IMR-90 (cell line): Measurements from ENCODE around the gene THAP2. TPM values are rescaled to one million over a fixed set of nuclear protein-coding genes. Genes with fewer than 3 reads are reported as not detected.

Experiments
- ATAC-seq: fragments of 200-7000 bp; cut with Tn5 transposase; 2 replicates; pipeline ENCODE4 v1.9.1; 2020; ENCODE audit warnings: low read depth, mild to moderate bottlenecking, moderate library complexity
- BruUV-seq: library from RNA; stranded (reverse); fragments of 400-500 nt; replicated peaks from 2 replicates; lab custom pipeline; 2021; lab: Mats Ljungman, UMichigan
- CTCF ChIA-PET: fragments of 300-600 bp; formaldehyde crosslinking; extraction: SDS; loops from one replicate; lab custom pipeline; 2021; ENCODE audit warnings: antibody characterized with exemption; lab: Yijun Ruan, JAX
- POLR2A ChIA-PET: fragments of 300-600 bp; sonication (Branson Sonifier 250); formaldehyde crosslinking; loops from one replicate; lab custom pipeline; 2022; ENCODE audit warnings: antibody characterized with exemption; ENCODE audit not compliant: unreplicated experiment; lab: Charles Lee
- DNase-seq: peaks from one replicate; pipeline ENCODE4 v3.0.0; 2013
- H2AFZ ChIP-seq: replicated peaks from 2 replicates; pipeline ENCODE3; 2013; ENCODE audit warnings: low read length, mild to moderate bottlenecking; ENCODE audit not compliant: poor library complexity
- H2AK5ac ChIP-seq: 2 replicates; pipeline ENCODE4 v1.6.1; 2013; ENCODE audit warnings: low read depth, low read length, inconsistent platforms
- H2AK9ac ChIP-seq: replicated peaks from 2 replicates; pipeline ENCODE3; 2013; ENCODE audit warnings: mild to moderate bottlenecking, low read depth, low read length, moderate library complexity; ENCODE audit not compliant: poor library complexity
- H2BK120ac ChIP-seq: 2 replicates; pipeline ENCODE4 v1.6.1; 2013; ENCODE audit warnings: low read depth, low read length, inconsistent platforms
- H2BK15ac ChIP-seq: 3 replicates; pipeline ENCODE4 v1.6.1; 2013; ENCODE audit warnings: low read depth, low read length, inconsistent platforms
- H2BK20ac ChIP-seq: 2 replicates; pipeline ENCODE4 v1.6.1; 2013; ENCODE audit warnings: low read depth, mild to moderate bottlenecking, inconsistent platforms, low read length, moderate library complexity
- H2BK5ac ChIP-seq: 2 replicates; pipeline ENCODE4 v1.6.1; 2013; ENCODE audit warnings: mild to moderate bottlenecking, low read depth, low read length, inconsistent platforms; ENCODE audit not compliant: poor library complexity, severe bottlenecking
- H3K14ac ChIP-seq: replicated peaks from 2 replicates; pipeline ENCODE4 v1.6.1; 2013; ENCODE audit warnings: low read depth, low read length, inconsistent platforms
- H3K18ac ChIP-seq: 2 replicates; pipeline ENCODE4 v1.6.1; 2013; ENCODE audit warnings: low read depth, low read length, control low read depth
- H3K23ac ChIP-seq: 2 replicates; pipeline ENCODE4 v1.6.1; 2013; ENCODE audit warnings: low read depth, low read length, inconsistent platforms
- H3K27ac ChIP-seq: 2 replicates; pipeline ENCODE4 v1.5.1; 2013; ENCODE audit warnings: mild to moderate bottlenecking, control low read depth, low read length; ENCODE audit not compliant: insufficient read depth
- H3K27me3 ChIP-seq: 2 replicates; pipeline ENCODE4 v1.6.1; 2013; ENCODE audit warnings: low read length; ENCODE audit not compliant: control insufficient read depth, insufficient read depth
- H3K36me3 ChIP-seq: 2 replicates; pipeline ENCODE4 v1.6.1; 2013; ENCODE audit warnings: low read length, mixed read lengths; ENCODE audit not compliant: control insufficient read depth, insufficient read depth
- H3K4ac ChIP-seq: 2 replicates; pipeline ENCODE4 v1.6.1; 2013; ENCODE audit warnings: low read depth, low read length, inconsistent platforms
- H3K4me1 ChIP-seq: 2 replicates; pipeline ENCODE4 v1.6.1; 2013; ENCODE audit warnings: low read length, mixed read lengths; ENCODE audit not compliant: control insufficient read depth, insufficient read depth
- H3K4me2 ChIP-seq: 2 replicates; pipeline ENCODE4 v1.6.1; 2013; ENCODE audit warnings: low read depth, mild to moderate bottlenecking, control low read depth, low read length, moderate library complexity
- H3K4me3 ChIP-seq: 2 replicates; pipeline ENCODE4 v1.5.1; 2013; ENCODE audit warnings: low read depth, mild to moderate bottlenecking, control low read depth, low read length, moderate library complexity; ENCODE audit not compliant: insufficient read depth
- H3K56ac ChIP-seq: 2 replicates; pipeline ENCODE4 v1.6.1; 2013; ENCODE audit warnings: low read length, inconsistent platforms; ENCODE audit not compliant: insufficient read depth; ENCODE audit errors: extremely low read depth
- H3K79me1 ChIP-seq, 2 experiments: 2 replicates each; pipeline ENCODE4 v1.6.1; 2013; ENCODE audit warnings: low read length in 2 of 2, inconsistent platforms in 1 of 2, low read depth in 1 of 2
- H3K9ac ChIP-seq: 2 replicates; pipeline ENCODE4 v1.6.1; 2013; ENCODE audit warnings: low read depth, low read length, control low read depth
- H3K9me1 ChIP-seq: 2 replicates; pipeline ENCODE4 v1.6.1; 2013; ENCODE audit warnings: low read length, inconsistent platforms; ENCODE audit not compliant: insufficient read depth
- H3K9me3 ChIP-seq: 2 replicates; pipeline ENCODE4 v1.6.1; 2013; ENCODE audit warnings: low read length; ENCODE audit not compliant: control insufficient read depth, insufficient read depth
- H4K20me1 ChIP-seq: 2 replicates; pipeline ENCODE4 v1.6.1; 2013; ENCODE audit warnings: low read length, inconsistent platforms; ENCODE audit not compliant: insufficient read depth
- H4K5ac ChIP-seq: 2 replicates; pipeline ENCODE4 v1.6.1; 2013; ENCODE audit warnings: mild to moderate bottlenecking, low read depth, low read length, control low read depth
- H4K8ac ChIP-seq, 2 experiments: 2 replicates each; pipeline ENCODE4 v1.6.1; 2013; ENCODE audit warnings: low read depth in 2 of 2, low read length in 2 of 2, control low read depth in 1 of 2, inconsistent platforms in 1 of 2
- H4K91ac ChIP-seq: 2 replicates; pipeline ENCODE4 v1.6.1; 2013; ENCODE audit warnings: low read depth, low read length, inconsistent platforms; ENCODE audit not compliant: insufficient read depth
- BHLHE40 ChIP-seq: fragments of 150-350 bp; IDR thresholded peaks from 2 replicates; pipeline ENCODE4 v1.6.1; 2016; ENCODE audit warnings: mild to moderate bottlenecking, low read depth, low read length
- CHD1 ChIP-seq: IDR thresholded peaks from 2 replicates; pipeline ENCODE4 v1.6.1; 2012; ENCODE audit warnings: low read depth, low read length, improper control_type of control experiment
- FOS ChIP-seq: fragments of 150-350 bp; IDR thresholded peaks from 2 replicates; pipeline ENCODE4 v1.6.1; 2016; ENCODE audit warnings: low read depth, low read length
- MAFK ChIP-seq: IDR thresholded peaks from 2 replicates; pipeline ENCODE4 v1.6.1; 2012; ENCODE audit warnings: low read depth, low read length, improper control_type of control experiment
- NFE2L2 ChIP-seq: fragments of 150-350 bp; IDR thresholded peaks from 2 replicates; pipeline ENCODE4 v1.6.1; 2016; ENCODE audit warnings: low read depth, mild to moderate bottlenecking, low read length
- POLR2A ChIP-seq: IDR thresholded peaks from 2 replicates; pipeline ENCODE4 v1.6.1; 2012; ENCODE audit warnings: mild to moderate bottlenecking, low read depth, low read length
- RAD21 ChIP-seq: IDR thresholded peaks from 2 replicates; pipeline ENCODE4 v1.6.1; 2012; ENCODE audit warnings: low read length, improper control_type of control experiment
- RCOR1 ChIP-seq: IDR thresholded peaks from 2 replicates; pipeline ENCODE4 v1.6.1; 2012; ENCODE audit warnings: mild to moderate bottlenecking, low read length, improper control_type of control experiment; ENCODE audit not compliant: insufficient replicate concordance
- WGBS, 2 experiments: methylation state at CpG; one replicate each; pipeline versions ENCODE4 v1.1.5 to v1.1.7; 2013; ENCODE audit warnings: missing lambda C conversion rate in 2 of 2; ENCODE audit not compliant: insufficient read length in 1 of 2; ENCODE audit errors: extremely low coverage in 2 of 2; 5-methylcytosine and 5-hydroxymethylcytosine counted together
- dilution Hi-C: fragments of 300-500 bp; cut with HindIII; formaldehyde crosslinking; loops from one replicate; pipeline ENCODE4 v1.14.3; 2018; ENCODE audit warnings: low sequenced_read_pairs; ENCODE audit not compliant: unreplicated experiment
- in situ Hi-C: fragments of 300-500 bp; cut with MboI; formaldehyde crosslinking; loops from 3 replicates; pipeline ENCODE4 v1.14.3; 2019; ENCODE audit warnings: low sequenced_read_pairs, inconsistent platforms, mixed read lengths
- intact Hi-C: fragments of 100-400 bp; cut with micrococcal nuclease; formaldehyde crosslinking; loops from 2 replicates; pipeline ENCODE4 v1.10.0; 2022
- polyA plus RNA-seq, 3 experiments: library from polyadenylated mRNA; depleted of rRNA; stranded (reverse); fragments of >200 nt; gene quantifications; 2 replicates each; pipeline ENCODE4 v1.2.3, GENCODE V29; 2012; ENCODE audit warnings: low replicate concordance in 1 of 3
- total RNA-seq: library from RNA; depleted of rRNA; stranded (reverse); fragments of >200 nt; gene quantifications from 2 replicates; pipeline ENCODE4 v1.2.3, GENCODE V29; 2012

Gene THAP2
- total and polyA plus RNA-seq, 2 of the 4 experiments (the other 2 are of a cell fraction): 1.4 to 2.5 TPM

DNA sequence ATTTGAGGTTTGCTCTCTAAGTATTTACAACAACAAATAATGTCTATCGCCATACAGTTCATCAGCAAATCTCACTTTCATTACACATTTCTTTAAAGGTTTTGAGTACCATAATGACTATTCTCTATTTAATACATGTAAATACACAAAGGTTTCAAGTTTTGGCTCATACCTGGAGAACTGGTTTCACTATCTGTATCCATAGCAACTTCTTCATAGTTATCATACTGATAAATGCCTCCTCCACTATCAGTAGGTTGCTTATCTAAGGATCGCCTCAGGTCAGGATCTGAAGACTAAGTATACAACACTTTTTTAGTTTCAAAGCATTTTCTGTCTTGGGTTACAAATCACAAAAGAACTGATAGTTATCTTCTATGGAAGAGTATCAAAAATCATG lies 21.8 kb upstream of the THAP2 start:
- peaks cover 8% of the 10 kb centered on the region; the same call in 1 of the 2 replicates for H3K9me1 ChIP-seq
- no CpG with 5 or more reads among the region's 2 CpGs for WGBS, 2 experiments
- ChIA-PET POLR2A (no interaction called here), CTCF (interaction anchor here (0.5 kb wide), 1 partner anchor 127 kb away, joined by 3 read pairs; no protein-coding TSS in a partner anchor)
- no peak overlapping the region for H2AK9ac ChIP-seq
- no peak overlapping the region for H3K4ac ChIP-seq
- H3K56ac ChIP-seq: no peak overlapping the region
- no peak overlapping the region for H2BK20ac ChIP-seq
- peaks cover 26 to 27% of the 10 kb centered on the region in 2 experiments for H3K79me1 ChIP-seq
- H3K9me3 ChIP-seq: no peaks in the 10 kb centered on the region
- no peak overlapping the region for H2AFZ ChIP-seq
- H3K18ac ChIP-seq: no peak overlapping the region
- no peak overlapping the region for H3K23ac ChIP-seq
- H2BK120ac ChIP-seq: no peak overlapping the region
- TF ChIP-seq CHD1: no peak
- no peak for TF ChIP-seq RAD21
- no peak for TF ChIP-seq RCOR1
- no peak for TF ChIP-seq FOS
- TF ChIP-seq MAFK: no peak
- TF ChIP-seq POLR2A: no peak
- no peak for TF ChIP-seq NFE2L2
- no peak for TF ChIP-seq BHLHE40
- peaks cover 49% of the 10 kb centered on the region for H3K36me3 ChIP-seq
- no TSS peak for BruUV-seq
- dilution Hi-C loops: no loop called here
- H2BK15ac ChIP-seq: no peak overlapping the region
- no peak for DNase-seq
- H3K4me3 ChIP-seq: no peak overlapping the region
- H4K20me1 ChIP-seq: peaks cover 24% of the 10 kb centered on the region; the same call in 1 of the 2 replicates
- H2BK5ac ChIP-seq: no peak overlapping the region
- H4K91ac ChIP-seq: no peak overlapping the region
- no peak overlapping the region for H3K4me2 ChIP-seq
- no peak overlapping the region for H4K8ac ChIP-seq
- intact Hi-C loops: loop anchor here (1.0 kb wide), 1 partner anchor 8 kb away; no protein-coding TSS in a partner anchor
- no peaks in the 10 kb centered on the region for H3K4me1 ChIP-seq
- H3K9ac ChIP-seq: no peak overlapping the region
- no peak overlapping the region for H3K14ac ChIP-seq
- no peak overlapping the region for H2AK5ac ChIP-seq
- in situ Hi-C loops: no loop called here
- no peaks in the 10 kb centered on the region for H3K27me3 ChIP-seq
- H3K27ac ChIP-seq: no peak overlapping the region
- ATAC-seq: no peak
- no peak overlapping the region for H4K5ac ChIP-seq
